NCI-H82 treated with DMSO at 0.1 percent for 48 hours (cell line): ENCODE data around the gene PPBP.
A peak's percentile ranks its signal among the peaks of the same experiment; 100 is the strongest.

Experiments used
- DNase-seq: peaks from one replicate; lab custom pipeline; 2025; ENCODE audit not compliant: unreplicated experiment; lab: John Stamatoyannopoulos, UW

The PPBP gene

GRCh38 chr4:73988061-73988460 is at the start of gene PPBP:
Gene PPBP (minus strand): TSS chr4:73988190. CDS start chr4:73988103, 87 bp downstream.
- DNase-seq = no peak

- DNase-seq = peak; percentile 4
These were observed 49.3 kb upstream of the PPBP start for GRCh38 chr4:74037076-74037955.

GRCh38 chr4:74033739-74034138 is 45.7 kb upstream of the PPBP start:
- DNase-seq = no peak

GRCh38 chr4:74032064-74032463 is 44.1 kb upstream of the PPBP start:
- no peak for DNase-seq

GRCh38 chr4:74031576-74031975 is 43.6 kb upstream of the PPBP start:
- no peak for DNase-seq

GRCh38 chr4:74030285-74030684 is 42.3 kb upstream of the PPBP start:
- DNase-seq = no peak

GRCh38 chr4:74028504-74028903 is 40.5 kb upstream of the PPBP start:
- no peak for DNase-seq

GRCh38 chr4:74023709-74024108 is 35.7 kb upstream of the PPBP start:
- DNase-seq = no peak

- no peak for DNase-seq
These were observed 33.6 kb upstream of the PPBP start for GRCh38 chr4:74021601-74022000.

GRCh38 chr4:74018771-74019170 is 30.8 kb upstream of the PPBP start:
- no peak for DNase-seq

- no peak for DNase-seq
These were observed 30.1 kb upstream of the PPBP start for GRCh38 chr4:74018116-74018515.

GRCh38 chr4:74016068-74016467 is 28.1 kb upstream of the PPBP start:
- no peak for DNase-seq

GRCh38 chr4:74015126-74015780 is 27.3 kb upstream of the PPBP start:
- DNase-seq = no peak

- DNase-seq = no peak
These were observed 26.3 kb upstream of the PPBP start for GRCh38 chr4:74014332-74014731.

- DNase-seq = no peak
These were observed 25.3 kb upstream of the PPBP start for GRCh38 chr4:74013264-74013663.

GRCh38 chr4:74012130-74012529 is 24.1 kb upstream of the PPBP start:
- DNase-seq = no peak

- DNase-seq = no peak
These were observed 21.3 kb upstream of the PPBP start for GRCh38 chr4:74009307-74009706.

GRCh38 chr4:74006009-74006476 is 18.1 kb upstream of the PPBP start:
- DNase-seq = no peak

GRCh38 chr4:74005528-74005927 is 17.5 kb upstream of the PPBP start:
- no peak for DNase-seq

- no peak for DNase-seq
These were observed 16.7 kb upstream of the PPBP start for GRCh38 chr4:74004668-74005067.

- no peak for DNase-seq
These were observed 12.3 kb upstream of the PPBP start for GRCh38 chr4:74000301-74000700.
